HEK293T (cell line): Measurements from ENCODE around the gene ZIC1.

Experiments used
- BHLHE40 ChIP-seq: fragments of 450-650 bp; IDR thresholded peaks from 2 replicates; pipeline ENCODE4 v1.6.1; 2016; ENCODE audit warnings: mild to moderate bottlenecking, moderate library complexity, borderline replicate concordance
- FOXM1 ChIP-seq: fragments of 450-650 bp; IDR thresholded peaks from 2 replicates; pipeline ENCODE4 v1.6.1; 2017; ENCODE audit warnings: mild to moderate bottlenecking, borderline replicate concordance
- HDGF ChIP-seq: fragments of 450-650 bp; IDR thresholded peaks from 2 replicates; pipeline ENCODE4 v1.6.1; 2017; ENCODE audit warnings: antibody characterized with exemption, borderline replicate concordance
- NFRKB ChIP-seq: fragments of 450-650 bp; IDR thresholded peaks from 2 replicates; pipeline ENCODE4 v1.6.1; 2016; ENCODE audit warnings: mild to moderate bottlenecking, moderate library complexity
- SUZ12 ChIP-seq: fragments of 450-650 bp; IDR thresholded peaks from 2 replicates; pipeline ENCODE4 v1.6.1; 2016; ENCODE audit warnings: mild to moderate bottlenecking
- TARDBP ChIP-seq: fragments of 450-650 bp; IDR thresholded peaks from 2 replicates; pipeline ENCODE4 v1.6.1; 2016

DNA sequence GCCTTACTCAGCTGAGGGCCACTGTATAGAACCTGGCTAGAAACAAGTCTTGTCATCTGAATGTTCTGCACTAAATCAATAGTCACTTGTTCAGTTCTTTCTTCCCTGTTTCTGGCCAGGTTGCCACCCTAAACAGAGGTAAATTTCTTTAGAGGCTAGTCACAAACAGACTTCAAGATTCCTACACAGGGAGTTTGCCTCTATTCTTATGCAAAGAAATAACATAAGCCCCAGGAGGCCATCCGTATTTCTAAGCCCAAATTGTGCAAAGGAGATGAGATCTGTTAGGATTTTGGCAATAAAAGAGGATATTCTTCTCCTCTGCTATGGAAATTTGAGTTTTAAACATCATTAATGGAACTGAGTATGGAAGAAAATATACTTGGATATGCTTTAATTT is 7.7 kb upstream of the ZIC1 start:
- TF ChIP-seq TARDBP (no peak), HDGF (no peak), NFRKB (no peak), BHLHE40 (no peak), SUZ12 (no peak), FOXM1 (no peak)
